ENCODE data around the gene CFAP47.
"Not testable (repeated sequence)": the region's sequence is repeated elsewhere in the genome, so short reads cannot be mapped to it uniquely, and the experiment has no call there.

CFAP47 gene

DNA sequence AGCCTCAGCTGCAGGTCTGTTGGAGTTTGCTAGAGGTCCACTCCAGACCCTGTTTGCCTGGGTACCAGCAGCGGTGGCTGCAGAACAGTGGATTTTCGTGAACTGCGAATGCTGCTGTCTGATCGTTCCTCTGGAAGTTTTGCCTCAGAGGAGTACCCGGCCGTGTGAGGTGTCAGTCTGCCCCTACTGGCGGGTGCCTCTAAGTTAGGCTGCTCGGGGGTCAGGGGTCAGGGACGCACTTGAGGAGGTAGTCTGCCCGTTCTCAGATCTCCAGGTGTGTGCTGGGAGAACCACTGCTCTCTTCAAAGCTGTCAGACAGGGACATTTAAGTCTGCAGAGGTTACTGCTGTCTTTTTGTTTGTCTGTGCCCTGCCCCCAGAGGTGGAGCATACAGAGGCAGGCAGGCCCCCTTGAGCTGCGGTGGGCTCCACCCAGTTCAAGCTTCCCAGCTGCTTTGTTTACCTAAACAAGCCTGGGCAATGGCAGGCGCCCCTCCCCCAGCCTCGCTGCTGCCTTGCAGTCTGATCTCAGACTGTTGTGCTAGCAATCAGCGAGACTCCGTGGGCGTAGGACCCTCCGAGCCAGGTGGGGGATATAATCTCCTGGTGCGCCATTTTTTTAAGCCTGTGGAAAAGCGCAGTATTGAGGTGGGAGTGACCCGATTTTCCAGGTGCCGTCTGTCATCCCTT is 315.4 kb downstream of the CFAP47 start:
- not testable (repeated sequence) for DNase-seq

DNA sequence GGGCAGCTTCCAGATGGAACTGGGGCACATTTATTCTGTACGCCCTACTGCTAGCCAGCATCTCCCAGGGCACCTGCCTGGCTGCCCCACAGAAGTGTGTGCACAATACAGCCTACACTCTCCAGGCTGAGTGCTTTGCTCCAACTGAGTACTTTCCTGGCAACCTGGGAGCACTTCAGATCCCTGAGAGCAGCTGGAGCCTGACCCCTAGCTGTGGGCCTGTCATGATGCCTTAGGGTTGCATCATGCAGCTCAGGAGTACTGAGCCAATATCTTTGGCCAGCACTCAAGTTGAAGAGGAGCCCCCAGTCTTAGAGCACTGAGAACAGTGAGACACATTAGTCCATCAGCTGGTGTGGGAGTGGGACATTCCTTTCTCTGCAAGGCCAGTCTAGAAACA is 321.9 kb downstream of the CFAP47 start:
- no peak for DNase-seq

DNA sequence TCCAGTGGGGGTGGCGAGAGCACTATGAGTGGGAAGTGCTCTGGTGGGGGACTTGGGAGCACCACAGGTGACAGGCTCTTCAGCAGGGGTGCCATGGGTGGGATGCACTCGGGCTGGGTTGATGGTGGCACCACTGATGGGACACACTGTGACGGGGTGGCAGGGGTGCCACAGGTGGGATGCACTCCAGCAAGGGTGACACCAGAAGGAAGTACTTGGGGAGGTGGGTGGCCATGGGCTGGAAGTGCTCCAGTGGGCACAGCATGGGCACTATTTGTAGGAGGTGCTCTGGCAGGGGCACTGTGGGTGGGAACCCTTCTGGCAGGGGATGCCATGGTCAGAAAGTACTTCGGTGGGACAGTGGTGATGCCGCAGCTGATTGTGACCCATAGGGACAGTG is 346.6 kb downstream of the CFAP47 start:
- DNase-seq: no peak

DNA sequence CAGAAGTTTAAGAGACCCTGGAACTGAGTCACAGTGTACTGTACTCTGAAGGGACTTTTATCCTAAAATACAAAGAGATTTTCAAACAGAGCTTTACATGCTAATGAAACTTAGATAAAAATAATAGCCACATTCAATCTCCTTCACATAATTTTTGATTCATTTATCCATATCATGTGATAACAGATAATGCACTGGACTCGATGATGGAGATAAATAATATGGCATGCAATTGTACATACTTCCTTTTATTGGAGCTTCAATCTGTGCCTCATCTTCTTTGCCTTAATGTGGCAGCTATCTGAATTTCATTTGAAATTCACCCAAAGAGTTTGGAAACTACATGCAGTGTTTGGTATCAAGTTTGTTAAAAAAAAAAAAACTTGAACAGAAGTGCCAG is 390.6 kb downstream of the CFAP47 start:
- no peak for DNase-seq

DNA sequence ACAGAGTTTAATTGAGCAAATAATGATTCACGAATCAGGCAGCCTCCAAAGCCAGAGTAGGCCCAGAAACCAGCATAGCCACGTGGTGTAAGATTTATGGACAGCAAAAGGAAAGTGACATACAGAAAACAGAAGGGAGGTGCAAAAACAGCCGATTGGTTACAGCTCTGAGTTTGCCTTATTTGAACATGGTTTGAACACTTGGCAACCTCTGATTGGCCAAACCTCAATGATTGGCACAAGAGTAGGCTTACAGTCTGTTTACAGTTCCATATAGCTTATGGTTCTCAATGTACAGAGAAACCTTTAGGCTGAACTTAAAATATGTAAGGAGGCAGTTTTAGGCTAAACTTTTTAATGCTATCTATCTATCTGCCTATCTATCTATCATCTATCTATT is 394.8 kb downstream of the CFAP47 start:
- no peak for DNase-seq

DNA sequence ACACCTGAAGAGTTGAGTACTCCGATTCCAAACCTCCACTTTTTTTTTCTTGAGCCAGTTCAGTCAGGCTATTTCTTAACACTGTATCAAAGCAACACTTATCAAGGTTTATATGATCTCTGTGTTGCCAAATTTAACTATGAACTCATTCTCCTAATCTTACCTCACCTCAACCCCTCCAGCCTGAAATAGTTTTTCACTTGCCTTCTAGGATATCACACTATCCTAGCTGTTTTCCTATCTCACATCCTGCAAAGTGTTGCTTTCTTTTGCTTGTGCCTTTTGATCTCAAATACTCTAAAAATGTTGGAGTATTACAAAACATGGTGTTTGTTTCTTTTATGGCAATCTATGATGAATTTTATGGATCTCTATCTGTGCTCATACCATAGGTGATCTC is 415.0 kb downstream of the CFAP47 start:
- DNase-seq: no peak

DNA sequence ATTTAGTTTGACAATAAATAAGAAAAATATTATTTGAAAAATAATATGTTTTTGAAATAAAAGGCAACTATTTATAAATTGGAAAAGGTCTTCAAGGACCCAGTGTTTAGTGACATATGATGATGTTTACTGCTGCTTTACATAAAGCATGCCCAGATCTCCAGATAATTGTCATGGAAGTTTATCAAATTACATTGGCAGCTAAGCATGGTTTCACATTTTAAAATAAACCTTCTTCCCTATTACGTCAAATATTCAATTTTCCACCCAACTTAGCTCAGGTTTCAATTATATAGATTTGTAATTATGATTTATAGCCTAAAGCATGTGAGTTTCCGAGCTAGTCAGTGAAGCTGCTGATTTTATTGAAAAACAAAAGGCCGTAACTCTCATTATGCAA is 417.2 kb downstream of the CFAP47 start:
- no peak for DNase-seq

DNA sequence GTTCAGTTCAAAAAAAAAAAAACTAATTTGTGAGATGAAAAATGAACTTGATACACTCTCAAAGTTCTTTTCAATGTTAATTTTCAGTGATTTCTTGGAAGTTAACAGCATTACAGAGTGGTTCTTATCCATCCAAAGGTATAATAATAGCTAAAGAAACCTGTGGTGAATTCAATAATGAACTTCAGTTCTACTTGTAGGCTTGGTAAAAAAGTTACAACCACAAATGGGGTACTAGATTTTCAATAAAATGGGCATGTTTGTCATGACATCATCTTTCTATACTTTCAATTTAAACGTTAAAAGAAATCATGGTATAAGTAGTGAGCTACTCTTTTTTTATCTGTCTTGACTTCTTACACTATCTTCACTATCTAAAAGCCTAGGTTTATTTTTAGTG is 424.8 kb downstream of the CFAP47 start:
- DNase-seq: no peak

DNA sequence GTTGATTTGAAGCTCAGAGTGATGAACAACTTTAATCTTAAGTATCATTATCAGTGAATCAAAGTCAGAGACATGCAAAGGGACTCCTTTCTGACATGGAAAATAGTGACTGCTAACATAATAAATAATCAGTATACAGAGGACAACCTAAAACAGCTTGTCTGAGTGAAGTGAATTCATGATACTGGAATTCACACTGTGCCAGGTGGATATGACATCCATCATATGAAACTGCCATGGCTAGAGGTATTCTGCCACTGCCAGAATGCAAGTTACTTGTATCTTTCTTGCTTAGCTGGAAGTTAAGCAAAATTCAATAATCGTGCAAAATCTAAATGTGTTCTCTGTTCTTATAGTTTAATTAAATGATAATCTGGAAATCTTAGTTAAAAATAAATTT is 429.0 kb downstream of the CFAP47 start:
- DNase-seq: no peak

DNA sequence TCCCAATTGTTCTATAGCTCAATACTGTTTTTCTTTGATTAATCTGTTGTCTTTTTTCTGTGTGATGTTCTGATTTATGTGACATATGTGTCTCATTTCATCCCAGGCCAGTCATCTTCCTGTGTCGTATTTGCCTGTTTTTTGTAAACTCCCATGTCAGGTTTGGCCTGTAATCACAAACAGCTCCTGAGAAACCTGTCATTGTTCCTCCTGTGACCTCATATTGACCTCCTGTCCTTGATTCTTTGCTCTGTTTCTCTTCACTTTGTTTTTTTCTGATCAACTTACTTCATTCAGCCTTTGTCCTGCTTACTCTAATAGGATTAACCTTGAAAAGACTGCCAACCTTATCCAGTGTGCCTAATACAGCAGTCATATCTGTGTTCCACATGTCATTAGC is 438.3 kb downstream of the CFAP47 start:
- no peak for DNase-seq

DNA sequence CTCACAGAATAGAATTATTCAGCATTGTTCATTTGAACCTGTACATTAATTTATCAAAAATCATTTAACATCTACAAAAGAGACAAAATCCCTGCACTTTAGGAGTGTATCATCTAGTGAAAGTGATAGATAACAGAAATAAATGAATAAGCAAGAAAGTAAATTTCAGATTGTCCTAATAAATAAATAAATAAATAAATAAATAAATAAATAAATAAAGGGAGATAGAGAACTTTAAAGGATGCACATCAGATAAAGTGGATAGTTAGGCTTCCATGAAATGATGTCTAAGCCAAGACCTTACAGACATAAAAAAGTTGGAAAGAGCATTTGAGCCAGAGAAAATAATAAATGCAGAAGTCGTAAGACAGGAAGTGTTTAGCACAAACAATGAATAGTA is 444.7 kb downstream of the CFAP47 start:
- DNase-seq: no peak

DNA sequence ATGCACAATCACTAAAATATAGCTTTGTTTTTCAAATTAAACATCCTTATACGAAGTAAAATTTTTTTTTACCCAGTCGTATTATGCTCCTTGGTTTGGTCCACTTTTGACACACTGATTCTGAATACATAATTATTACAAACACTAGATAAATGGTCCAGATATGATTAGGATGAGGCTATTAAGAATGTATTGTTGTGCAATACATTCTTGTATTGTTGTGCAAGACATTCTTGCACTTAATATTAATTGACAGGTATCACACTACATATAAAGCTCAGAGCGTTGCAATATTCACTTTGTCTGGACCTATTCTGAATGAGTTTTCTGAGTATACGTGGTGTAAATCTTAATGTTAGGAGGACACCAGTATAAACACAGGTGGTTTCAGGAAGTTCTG is 464.0 kb downstream of the CFAP47 start:
- DNase-seq: no peak

DNA sequence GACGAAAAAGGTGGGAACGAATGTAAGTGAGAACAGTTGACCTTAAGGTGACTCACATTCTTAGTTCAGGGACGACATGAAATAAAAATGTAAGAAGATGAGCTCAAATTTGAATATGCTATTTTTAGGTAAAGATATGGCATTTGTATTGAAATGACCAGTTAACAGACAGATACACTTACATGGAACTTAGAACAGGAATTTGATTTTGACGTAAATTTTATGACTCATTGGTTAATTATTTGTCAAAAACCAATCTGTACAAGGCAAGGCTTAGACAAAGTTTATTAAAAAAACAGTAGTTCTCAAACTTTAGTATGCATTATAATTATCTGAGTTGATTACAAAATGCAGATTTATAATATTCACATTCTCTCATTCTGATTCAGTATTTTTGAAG is 469.4 kb downstream of the CFAP47 start:
- no peak for DNase-seq

DNA sequence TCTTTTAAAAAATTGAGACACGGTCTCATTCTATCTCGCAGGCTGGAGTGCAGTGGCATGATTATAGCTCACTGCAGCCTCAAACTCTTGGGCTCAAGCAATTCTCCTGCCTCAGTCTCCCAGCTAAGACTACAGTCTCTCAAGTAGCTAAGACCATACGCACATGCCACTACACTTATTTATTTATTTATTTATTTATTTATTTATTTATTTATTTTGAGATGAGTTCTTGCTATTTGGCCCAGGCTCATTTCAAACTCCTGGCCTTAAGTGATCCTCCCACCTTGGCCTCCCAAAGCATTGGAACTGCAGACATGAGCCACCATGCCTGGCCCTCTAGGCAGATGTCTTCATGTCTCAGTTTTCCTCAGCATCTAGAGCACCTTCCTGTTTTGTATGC is 482.2 kb downstream of the CFAP47 start:
- no peak for DNase-seq

DNA sequence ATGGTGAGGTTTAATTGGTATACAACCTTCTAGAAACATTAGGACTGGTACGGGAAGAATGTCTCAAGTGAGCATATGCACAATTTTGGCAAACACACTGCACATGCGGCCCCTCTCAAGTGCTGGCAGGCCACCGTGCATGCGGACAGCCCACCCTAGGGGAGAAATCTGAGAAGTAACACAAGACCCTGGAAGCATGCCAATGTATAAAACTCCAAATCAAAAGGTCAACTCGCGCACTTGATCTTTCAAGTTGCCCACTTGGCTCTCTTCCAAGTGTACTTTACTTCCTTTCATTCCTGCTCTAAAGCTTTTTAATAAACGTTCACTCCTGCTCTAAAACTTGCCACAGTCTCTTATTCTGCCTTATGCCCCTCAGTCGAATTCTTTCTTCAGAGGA is 488.3 kb downstream of the CFAP47 start:
- DNase-seq: no peak

DNA sequence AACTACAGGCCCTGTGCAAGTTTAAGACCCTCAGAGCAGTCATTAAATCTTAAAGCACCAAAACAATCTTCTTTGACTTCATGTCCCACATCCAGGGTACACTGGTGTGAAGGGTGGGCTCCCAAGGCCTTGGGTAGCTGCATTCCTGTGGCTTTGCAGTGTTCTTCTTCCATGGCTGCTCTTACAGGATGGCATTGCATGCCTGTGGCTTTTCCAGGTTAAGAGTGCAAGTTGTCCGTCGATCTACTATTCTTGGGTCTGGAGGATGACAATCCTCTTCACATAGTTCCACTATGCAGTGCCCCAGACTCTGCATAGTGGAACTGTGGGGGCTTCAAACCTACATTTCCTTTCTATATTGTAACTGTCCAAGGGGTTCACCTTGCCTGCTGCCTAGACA is 494.5 kb downstream of the CFAP47 start:
- no peak for DNase-seq

DNA sequence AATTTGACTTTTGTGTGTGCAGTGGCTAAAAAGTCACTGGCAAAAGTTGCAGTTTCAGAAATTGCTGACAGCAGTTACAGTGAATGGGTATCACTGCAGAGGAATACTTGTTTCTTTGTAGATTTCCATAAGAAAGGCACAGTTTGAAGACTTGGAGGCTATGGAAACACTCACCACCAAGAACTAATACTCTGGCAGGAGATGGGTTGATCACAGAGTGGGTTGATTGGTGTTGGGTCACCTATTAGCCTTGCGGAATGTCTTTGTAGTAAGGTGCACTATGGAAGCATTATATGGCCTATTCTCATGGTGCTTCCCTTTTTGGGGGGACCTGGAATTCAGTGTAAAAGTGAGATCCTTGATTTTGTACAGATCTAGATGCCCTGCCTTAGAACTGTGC is 502.8 kb downstream of the CFAP47 start:
- DNase-seq: no peak

DNA sequence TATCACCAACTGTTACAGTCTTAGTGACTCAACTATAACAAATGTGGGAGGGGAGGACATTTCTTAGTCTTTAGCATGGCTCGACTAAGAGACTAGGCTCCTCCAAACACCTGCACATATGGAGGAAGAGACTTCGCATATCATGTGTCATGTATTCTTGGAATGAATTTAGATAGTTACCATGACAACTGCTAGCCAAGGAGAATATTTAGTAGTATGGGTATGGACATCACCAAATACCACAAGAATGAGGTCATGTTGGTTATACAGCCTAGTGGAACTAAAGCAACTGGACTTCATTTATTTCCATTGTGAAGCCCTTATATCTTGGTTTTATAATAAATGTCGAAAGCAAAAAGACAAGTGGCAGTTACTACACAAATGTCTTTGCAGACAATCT is 512.3 kb downstream of the CFAP47 start:
- no peak for DNase-seq

DNA sequence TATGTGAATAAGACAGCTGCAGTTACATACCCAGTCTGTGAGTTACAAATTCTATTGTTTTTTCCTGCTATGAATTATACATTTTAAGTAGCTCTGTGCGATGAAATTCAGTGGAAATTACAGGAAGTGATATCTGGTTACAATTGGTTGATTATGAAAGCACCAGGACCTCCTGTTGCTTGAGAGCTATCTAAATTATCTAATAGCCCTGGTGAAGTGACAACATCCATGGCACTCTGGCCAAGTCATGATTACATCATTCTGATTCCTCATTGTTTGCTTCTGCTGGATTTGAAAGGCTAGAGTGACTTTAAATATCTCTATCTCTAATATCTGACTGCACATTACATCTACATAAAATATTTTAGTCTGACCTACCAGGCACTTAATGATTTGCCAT is 515.0 kb downstream of the CFAP47 start:
- DNase-seq: no peak

Data from cortex of kidney (tissue), 1 donor.